Hindlimb muscle (tissue), 1 donor: ENCODE results near the gene CD247. TPM values are rescaled to one million over a fixed set of nuclear protein-coding genes. Genes with fewer than 3 reads are reported as not detected.
A peak's percentile ranks its signal among the peaks of the same experiment; 100 is the strongest.
"Not testable (repeated sequence)": the region's sequence is repeated elsewhere in the genome, so short reads cannot be mapped to it uniquely, and the experiment has no call there.

Experiments used
- DNase-seq: peaks from one replicate; pipeline ENCODE4 v3.0.0-alpha.2; 2013
- polyA plus RNA-seq: library from polyadenylated mRNA; unstranded; fragments of 120-200 nt; gene quantifications from one replicate; pipeline ENCODE4 v1.2.1, GENCODE V29; 2013; ENCODE audit not compliant: insufficient read length

Gene CD247
- polyA plus RNA-seq, result 0.61 TPM

DNA sequence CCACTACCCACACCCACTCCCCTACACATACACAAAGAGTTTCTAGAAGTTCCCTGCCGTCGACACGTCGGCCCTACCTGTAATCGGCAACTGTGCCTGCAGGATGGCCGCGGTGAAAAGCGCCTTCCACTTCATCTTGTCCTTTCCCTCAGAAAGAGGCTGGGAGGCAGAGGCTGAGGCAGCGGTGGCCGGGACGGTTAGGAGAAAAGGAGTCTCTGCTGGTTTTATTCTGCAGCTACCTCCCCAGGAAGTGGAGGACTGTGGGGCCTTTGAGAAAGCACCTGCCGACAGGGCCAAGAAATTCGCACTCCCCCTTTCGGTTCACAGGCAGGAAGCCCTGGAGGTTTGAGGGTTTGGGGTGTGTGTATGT lies at the start of gene CD247:
Gene CD247 (minus strand): TSS at position 199 of the 370 bp plus-strand sequence. CDS start 64 bp downstream, at position 135.
- DNase-seq, result no peak

DNA sequence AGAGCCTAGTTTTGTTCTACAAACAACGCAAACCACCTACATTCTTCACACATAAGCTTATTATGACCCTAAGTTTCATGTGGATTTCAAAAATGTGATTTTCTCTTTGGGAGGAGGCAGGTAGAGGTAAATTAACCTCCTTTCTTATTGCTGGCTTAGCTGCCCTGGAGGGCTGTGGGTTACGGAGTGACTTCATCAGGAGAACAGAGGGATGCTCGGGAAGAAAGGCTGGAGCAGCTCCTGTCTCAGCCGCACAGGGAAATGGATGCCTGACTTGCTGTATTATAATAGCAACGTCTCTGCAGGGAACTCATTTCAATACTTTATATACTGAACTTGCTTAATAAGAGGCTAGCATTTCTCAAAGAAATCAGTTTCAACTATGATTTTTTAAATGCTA lies 49.3 kb upstream of the CD247 start:
- DNase-seq, result no peak

DNA sequence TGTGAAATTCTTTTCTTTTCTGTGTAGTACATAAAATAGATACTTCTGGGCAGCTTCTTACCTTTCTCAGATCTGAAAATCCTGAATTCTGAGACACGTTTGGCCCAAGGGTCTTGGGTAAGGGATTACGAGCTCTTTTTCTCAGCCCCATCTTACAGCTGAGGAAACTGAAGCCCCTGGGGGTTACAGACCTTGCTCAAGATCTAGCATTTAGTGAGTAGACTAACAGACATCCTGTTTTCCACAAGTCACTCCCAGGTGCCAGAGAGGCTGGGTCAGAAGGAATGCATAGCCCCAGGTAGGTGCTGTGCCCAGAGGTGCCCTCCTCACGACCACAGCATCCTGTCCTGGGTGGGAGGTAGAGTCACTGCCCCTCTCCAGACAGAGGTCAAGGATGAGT lies 48.4 kb upstream of the CD247 start:
- DNase-seq, result no peak

DNA sequence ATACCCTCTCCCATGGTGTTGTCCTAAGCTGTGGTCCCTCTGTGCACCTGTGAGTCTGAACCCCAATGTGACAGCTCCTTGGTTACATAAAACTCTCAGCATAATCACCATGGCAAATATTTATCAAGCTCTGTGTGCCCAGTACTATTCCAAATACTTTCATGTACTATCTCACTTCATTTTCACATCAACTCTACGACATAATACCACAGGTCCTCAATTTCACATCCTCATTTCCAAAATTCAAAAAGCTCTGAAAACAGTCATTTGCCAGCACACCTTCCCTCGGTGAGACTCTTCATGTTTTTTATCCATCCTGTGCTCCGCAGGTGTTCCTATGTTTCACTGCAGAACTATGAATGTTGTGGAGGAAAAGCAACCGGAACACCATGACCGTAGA lies 47.6 kb upstream of the CD247 start:
- no peak for DNase-seq

DNA sequence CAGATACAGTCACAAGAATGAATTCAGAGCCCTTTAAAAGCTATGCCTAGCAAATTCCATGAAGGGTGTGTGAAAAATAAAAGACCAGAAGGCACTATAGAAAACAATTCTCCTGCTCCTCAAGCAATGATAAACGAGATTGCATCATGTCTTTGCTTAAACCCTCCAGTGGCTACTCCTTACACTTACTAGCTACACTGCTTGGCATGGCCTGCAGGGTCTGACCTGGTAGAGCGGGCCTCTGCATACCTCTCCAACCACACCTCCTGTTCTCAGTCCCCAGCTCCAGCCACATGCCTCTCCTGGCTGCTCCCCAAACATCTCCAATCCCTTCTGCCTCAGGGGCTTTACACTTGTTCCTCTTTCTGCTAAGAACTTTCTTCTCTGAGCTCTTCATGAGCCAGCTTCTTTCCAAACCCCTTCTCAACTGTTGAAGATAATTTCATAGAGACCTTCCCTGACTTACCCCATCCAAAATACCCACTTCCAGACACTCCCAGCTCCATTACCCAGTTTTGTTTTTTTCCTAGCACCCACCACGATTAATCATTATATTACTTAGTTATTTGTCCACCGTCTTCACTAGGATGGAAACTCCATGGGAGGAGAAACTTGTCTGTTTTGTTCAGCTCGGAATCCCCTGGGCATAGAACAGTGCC lies 46.4 kb upstream of the CD247 start:
- no peak for DNase-seq

DNA sequence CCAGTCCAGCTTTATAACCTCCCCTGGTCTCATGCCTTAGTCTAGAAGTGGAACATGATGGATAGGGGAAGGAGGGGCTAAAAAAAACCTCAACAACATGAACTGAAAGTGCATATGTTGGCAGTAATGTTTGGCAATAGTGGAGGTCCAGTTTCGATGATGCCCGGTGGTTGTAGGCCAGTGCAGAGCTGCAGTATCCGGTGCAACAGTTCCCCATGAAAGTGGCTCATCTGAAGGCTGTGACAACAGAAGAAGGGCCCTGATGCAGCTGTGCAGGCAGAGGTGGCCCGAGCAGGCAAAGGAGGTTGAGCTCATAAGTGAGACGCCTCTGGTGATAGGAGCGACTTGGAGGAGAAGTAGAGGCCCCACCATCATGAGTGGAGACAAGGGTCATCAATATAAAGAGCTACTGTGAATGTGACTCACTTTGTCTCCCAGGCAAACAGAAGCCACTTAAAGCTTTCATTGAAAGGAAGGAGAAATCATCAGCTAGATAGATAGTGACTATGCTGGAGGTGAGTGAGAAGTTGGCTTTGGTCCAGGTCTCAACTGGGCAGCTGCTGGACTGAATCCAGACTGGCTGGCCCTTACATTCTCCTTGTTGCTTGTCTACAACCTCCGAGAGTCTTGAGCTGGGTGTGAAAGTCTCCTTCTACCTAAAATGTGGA lies 45.4 kb upstream of the CD247 start:
- DNase-seq, result peak; percentile 28

DNA sequence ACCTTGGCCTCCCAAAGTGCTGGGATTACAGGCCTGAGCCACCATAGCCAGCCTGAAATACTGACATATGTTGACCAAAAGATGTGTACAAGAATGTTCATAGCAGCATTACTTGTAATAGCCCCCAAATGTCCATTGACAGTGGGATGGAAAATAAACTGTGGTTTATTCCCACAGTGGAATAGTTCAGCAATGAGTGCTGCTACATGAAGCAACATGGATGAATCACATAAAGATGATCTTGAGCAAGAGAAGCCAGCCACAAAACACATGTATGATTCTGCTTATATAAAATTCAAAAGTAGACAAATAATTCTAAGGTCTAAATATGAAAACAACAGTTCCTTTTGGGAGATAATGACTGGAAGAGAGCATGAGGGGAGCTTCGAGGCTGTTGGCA lies 44.4 kb upstream of the CD247 start:
- no peak for DNase-seq

DNA sequence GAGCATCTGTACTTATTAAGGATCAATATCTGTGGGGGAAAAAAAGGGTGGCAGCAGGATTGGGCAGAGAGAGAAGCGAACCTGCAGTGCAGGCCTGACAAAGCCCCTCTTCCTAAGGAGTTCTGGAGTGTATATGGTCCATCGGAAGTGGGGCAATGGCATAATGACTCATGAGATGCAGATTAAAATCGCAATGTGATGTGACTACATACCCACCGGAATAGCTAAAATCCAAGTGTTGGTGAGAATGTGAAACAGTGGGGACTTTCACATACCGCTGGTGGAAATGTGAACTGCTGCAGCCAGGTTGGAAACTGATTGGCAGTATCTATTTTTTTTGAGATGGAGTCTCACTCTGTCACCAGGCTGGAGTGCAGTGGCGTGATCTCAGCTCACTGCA lies 43.4 kb upstream of the CD247 start:
- no peak for DNase-seq

DNA sequence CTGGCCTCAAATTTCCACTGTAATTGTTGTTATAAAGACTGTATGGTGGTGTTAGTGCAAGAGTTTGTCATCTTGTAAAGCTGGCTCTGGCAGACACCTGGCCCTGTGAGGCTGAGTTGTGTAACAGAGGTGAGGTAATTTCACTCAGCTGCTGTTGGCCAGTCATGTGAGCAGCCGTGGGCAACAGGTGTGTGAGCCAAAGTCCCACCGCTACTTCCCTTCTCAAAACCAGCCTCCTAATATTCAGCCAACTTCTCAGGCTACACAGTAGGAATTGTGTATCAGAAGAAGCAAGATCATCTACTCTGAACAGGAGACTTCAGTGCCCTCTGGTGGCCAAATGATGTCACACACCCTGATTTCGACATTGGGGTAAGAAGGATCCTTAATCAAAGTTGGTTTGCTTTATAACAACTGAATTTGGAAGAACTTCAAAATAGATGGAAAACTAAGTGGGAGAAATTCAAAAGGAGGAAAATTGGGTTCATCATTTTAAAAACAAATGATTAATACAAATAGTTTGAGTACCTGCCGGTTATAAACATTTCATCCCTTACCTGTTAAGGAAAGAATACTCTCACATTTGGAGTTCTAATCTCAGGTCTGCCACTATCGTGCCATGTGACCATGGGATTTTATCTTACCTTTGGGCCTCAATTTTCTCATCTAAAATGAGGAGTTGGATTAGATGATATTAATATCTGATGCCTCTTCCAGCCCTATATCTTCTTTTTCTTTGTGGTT lies 37.8 kb upstream of the CD247 start:
- DNase-seq, result peak; percentile 47

DNA sequence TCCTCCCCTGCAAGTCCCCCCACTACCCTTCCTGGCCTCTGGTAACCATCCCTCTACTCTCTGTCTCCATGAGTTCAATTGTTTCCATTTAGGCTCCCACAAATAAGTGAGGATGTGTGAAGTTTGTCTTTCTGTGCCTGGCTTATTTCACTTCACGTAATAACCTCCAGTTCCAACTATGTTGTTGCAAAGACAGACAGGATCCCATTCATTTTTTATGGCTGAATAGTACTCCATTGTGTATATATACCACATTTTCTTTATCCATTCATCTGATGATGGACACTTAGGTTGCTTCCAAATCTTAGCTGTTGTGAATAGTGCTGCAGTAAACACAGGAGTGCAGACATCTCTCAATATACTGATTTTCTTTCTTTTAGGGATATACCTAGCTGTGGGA lies 36.7 kb upstream of the CD247 start:
- DNase-seq, result not testable (repeated sequence)

DNA sequence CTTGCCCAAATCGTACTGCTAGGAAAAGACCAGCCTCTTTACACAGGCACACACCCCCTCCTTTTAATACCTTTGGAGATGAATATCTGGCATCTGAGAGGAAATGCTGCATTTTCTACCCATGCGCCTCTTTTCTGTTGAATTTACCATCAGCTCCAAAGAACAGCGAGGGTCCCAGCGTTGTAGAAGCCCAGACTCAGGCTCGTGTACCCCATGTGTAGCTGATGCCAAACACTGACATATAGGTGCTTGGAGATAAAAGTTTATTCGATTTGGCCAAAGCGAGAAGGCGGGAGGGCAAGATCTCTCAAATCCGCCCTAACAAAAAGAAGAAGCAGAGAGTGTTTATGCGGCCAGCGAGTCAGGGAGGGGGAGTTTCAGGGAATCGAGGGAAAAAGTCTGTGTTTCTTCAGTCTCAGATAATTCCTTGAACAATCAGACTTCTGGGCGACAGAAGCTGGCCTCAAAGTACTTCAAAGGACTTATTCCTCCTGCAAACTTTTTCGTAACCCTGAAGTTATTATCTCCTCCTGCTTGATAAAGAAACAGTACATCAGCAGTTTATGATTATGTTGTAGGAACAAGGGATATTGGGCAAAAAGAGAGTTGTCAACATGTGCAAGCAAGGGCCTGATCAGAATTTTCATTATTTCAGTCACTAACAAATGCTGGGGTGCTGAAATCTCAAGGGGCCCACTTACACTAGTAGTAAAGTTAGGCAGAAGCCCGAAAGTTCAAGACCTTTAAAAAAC lies 35.9 kb upstream of the CD247 start:
- no peak for DNase-seq

DNA sequence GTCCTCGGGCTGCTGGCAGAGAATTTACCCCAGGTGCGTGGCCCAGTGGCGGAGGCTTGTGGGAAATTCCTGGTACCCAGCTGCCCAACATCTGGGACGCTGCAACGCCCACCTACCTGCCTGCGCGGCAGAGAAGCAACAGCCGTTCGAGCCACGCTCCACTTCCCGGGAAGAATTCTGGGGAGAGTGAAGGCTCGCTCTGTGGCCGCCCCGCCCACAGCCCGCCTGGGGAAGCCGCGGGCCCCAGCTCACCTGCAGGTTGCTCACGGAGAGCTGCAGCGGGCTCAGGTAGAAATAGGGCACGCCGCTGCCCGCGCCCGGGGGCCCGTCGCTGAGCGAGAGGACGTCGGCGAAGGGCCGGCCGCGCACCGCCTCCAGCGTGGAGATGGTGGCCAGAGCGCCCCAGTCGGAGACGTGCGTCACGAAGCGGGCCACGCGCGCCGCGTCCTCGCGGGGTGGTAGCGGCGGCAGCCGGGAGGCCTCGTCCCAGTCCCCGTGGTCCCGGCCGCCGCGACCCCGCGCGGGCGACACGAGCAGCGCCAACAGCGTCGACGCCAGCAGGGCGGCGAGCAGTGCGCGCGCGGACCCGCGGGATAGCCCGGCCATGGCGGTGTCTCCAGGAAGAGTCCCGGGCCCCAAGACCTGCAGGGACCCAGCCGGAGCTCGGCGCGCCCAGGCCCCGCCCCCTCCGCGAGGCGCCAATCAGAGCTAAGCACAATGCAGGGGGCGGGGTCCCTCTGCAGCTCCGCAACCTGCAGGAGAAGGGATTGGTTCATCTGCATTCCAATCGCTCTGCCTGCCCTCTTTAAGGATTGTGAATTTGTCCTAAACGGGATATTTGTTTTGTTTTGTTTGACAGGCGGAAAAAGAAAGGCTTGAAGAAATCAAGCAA lies 35.1 kb upstream of the CD247 start, which contains the start of gene CREG1:
Gene CREG1 (minus strand): TSS at position 627 of the 892 bp plus-strand sequence.
- DNase-seq, result peak; percentile 93

DNA sequence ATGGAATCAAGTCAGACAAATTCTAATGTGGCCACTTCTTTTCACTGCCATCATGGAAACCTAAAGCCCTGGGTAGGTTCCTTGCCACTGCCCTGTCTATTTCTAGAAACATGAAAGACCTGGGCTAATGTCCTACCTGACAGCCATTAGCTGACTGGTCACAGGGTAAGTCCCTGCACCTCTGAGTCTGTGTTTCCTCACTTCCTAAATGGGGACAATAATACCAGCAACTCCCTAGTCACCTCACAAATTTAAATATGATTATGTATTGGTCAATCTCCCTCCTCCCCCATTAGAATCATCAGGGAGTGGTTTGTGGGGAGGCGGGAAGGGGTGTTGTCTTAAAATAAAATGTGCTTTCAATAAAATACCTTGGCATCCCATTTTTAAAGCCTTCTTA lies 33.0 kb upstream of the CD247 start:
- no peak for DNase-seq

DNA sequence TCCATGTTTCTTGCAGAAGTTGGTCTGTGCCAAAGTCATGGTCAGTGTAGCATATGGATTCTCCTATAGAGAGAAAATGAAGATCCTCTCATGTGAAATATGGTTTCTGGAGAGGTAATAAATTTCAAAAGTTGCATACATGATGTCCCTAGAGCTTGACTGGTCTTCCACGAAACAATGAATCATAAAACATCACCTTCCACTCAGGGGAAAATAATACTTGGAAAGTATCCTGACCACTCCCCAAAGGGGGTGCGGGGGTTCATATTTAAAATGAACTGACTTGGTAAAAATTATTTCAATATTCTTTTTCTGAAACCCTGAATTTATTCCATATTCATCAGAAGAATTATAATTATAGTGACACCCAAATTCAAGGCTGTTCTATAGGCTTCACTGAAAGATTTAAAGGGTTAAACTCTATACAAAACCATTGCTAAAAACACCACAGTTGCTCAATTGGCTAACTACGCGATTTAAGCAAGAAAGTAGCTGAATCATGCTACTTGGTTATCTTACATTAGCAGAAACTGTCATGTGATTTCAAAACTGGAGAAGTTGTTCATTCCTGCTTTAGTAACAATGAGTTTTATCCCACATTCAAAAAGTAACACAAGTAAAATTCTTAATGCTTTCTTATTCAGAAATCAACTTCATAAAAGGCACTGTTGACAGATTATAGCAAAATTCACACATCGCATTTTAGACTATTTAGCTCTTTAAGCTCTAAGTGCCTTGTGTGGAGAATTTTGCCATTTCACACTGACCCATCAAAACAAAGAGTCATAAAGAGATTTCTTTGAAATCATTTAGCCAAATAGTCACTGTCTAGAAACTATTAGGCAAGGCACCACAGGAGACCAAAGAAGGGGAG lies 30.0 kb upstream of the CD247 start:
- no peak for DNase-seq

DNA sequence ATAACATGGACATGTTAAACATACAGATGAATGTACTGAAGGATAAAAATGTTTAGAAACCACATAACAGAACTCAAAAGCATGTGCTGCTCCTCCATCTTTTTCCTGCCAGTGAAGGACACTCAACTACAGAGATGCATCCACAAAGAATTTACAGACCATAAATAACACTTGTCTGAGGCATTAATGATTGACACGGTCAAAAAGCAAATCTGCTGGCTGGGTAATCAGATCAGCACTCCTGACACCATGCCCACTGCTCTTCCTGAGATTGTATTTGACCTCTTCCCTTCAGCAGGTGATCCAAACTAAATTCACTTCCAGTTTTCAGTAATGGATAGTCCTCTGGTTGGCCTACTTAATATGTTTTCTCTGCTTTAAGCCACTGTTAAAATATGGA lies 28.6 kb upstream of the CD247 start:
- no peak for DNase-seq

DNA sequence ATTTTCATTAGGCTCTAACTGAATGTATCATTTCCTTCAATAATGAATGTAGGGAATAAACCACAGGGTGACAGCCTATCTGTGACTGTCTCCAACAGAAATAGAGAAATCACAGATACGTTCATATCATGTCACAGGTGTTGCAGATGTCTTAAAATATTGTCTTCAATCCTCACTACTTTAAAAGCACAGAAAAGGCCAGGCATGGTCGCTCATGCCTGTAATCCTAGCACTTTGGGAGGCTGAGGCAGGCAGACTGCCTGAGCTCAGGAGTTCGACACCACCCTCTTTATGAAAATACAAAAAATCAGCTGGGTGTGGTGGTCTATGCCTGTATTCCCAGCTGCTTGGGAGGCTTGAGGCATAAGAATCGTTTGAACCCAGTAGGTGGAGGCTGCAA lies 27.0 kb upstream of the CD247 start:
- DNase-seq, result no peak

DNA sequence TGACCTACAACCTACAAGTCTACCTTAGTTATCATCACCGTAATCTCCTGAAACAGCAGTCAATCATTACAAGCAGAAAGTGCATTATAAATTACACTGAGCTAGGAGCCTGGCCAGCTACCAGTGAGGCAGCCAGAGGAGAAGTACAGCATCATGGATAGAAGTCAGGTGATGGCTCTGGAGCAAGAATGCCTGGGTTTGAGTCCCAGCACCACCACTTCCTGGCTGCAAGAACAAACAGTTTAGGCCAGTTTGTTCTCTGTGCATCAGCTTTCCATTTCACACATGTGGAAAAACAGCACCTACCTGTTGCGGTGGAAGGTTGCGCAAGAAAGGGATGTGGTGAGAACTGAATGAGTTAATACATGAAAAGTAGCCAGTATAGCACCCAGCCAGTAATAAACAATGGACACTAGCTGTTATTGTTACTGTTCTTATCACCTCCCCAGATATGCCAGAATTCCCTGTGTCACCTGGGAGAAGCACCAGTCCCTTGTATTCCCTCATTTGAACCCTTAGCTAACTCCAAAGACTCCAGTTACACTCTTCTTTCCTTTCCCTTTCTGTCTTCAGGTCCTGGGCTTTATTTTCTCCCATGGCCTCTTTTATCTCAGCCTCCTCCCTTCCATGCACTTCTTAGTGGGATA lies 26.2 kb upstream of the CD247 start:
- DNase-seq, result no peak

DNA sequence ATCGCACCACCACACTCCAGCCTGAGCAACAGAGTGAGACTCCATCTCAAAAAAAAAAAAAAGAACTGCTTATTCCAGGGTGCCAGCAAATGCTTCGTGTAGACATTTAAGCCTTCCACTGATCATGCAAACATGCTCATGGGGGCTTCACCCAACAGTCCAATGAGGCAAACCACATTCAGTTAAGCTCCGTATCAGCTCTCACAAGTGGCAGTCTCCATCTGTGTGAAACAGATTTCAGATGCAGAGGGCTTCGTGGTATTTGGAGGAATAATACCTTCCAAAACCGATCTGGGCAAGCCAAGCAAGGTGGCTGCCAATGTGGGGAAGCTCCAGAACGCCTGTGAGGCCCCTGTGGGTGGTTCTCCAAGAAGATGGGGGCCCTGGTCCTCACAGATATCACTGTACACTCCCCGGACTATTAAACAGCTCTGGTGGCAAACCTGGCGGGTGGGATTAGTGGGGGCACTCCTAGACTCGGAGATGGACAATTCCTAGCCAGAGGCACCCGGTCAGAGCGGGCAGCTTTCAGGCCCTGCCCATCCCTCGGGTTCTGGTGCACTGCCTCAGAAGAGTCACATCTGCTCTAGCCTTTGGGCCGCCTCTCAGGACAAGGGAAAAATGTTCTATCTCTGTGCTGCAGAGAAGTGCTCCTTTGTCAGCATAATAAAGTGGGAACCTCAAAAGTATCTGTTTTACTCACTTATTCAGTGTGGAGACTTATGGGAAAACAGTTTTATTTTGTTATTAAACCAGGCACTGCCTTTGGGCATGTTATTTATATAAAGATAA lies 25.1 kb upstream of the CD247 start:
- no peak for DNase-seq
